ENCODE results near the gene PPA1.

DNA sequence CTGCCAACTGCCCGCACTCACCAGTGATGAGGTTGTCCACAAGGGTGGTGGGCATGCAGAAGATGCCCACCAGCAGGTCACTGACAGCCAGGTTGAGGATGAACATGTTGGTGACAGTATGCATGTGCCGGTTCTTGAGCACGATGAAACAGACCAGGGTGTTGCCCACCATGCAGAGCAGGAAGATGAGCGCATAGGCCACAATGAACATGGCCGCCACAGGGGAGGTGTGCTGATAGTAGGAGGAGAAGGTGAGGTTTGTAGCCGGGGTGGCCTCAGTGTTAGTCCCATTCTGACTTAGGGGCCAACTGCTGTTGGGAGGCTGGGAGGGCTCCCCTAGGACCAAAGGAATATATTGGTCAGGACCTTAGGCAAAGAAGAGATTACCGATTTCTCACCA, 32.8 kb upstream of the PPA1 start:
- TF ChIP-seq, protein P1, sequence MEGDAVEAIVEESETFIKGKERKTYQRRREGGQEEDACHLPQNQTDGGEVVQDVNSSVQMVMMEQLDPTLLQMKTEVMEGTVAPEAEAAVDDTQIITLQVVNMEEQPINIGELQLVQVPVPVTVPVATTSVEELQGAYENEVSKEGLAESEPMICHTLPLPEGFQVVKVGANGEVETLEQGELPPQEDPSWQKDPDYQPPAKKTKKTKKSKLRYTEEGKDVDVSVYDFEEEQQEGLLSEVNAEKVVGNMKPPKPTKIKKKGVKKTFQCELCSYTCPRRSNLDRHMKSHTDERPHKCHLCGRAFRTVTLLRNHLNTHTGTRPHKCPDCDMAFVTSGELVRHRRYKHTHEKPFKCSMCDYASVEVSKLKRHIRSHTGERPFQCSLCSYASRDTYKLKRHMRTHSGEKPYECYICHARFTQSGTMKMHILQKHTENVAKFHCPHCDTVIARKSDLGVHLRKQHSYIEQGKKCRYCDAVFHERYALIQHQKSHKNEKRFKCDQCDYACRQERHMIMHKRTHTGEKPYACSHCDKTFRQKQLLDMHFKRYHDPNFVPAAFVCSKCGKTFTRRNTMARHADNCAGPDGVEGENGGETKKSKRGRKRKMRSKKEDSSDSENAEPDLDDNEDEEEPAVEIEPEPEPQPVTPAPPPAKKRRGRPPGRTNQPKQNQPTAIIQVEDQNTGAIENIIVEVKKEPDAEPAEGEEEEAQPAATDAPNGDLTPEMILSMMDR (IDR thresholded peaks at IDR 0.05; ENCODE audit: extremely low read depth in 1 of 2, insufficient read depth in 1 of 2, low read depth in 1 of 2, low read length in 2 of 2) = no peak
- TF ChIP-seq POLR2A (IDR thresholded peaks at IDR 0.05; ENCODE audit: low read depth, low read length) = no peak
- TF ChIP-seq, protein P2, sequence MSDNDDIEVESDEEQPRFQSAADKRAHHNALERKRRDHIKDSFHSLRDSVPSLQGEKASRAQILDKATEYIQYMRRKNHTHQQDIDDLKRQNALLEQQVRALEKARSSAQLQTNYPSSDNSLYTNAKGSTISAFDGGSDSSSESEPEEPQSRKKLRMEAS (IDR thresholded peaks at IDR 0.05; ENCODE audit: insufficient read depth, insufficient read length) = no peak
- TF ChIP-seq MYC (IDR thresholded peaks at IDR 0.05; ENCODE audit: low read depth, low read length) = no peak
- no peak for TF ChIP-seq JUN (IDR thresholded peaks at IDR 0.05; ENCODE audit: borderline replicate concordance, insufficient read depth, insufficient read length, low read depth)
- no peak for TF ChIP-seq EZH2 (IDR thresholded peaks at IDR 0.05; ENCODE audit: borderline replicate concordance, low read depth, low read length, severe bottlenecking)
- no peak for TF ChIP-seq POLR2AphosphoS5 (IDR thresholded peaks at IDR 0.05; ENCODE audit: insufficient read depth, low read depth, low read length)
- TF ChIP-seq GATA2 (IDR thresholded peaks at IDR 0.05; ENCODE audit: insufficient read depth, insufficient read length, low read depth, low read length) = no peak
- TF ChIP-seq FOS (IDR thresholded peaks at IDR 0.05; ENCODE audit: borderline replicate concordance, insufficient read depth, low read length) = no peak
